SU-DHL-6 (cell line): ENCODE results near the gene HECTD4.

Experiments
- H2AFZ ChIP-seq: fragments of 200-600 bp; sonication (generic); 2 replicates; pipeline ENCODE4 v1.6.1; 2014; ENCODE audit warnings: low read depth, mild to moderate bottlenecking, moderate library complexity, mixed read lengths, antibody characterized with exemption, low read length; ENCODE audit not compliant: severe bottlenecking
- H3F3A ChIP-seq: fragments of 200-600 bp; shearing (Covaris generic); 2 replicates; pipeline ENCODE4 v1.6.0; 2016; ENCODE audit warnings: antibody characterized with exemption, mild to moderate bottlenecking; ENCODE audit not compliant: insufficient read depth
- H3K27ac ChIP-seq: fragments of 200-600 bp; sonication (generic); 2 replicates; pipeline ENCODE4 v1.5.1; 2016; ENCODE audit warnings: low read depth, mild to moderate bottlenecking, low read length, moderate library complexity, mixed read lengths
- H3K27me3 ChIP-seq: fragments of 200-600 bp; sonication (generic), shearing (Covaris generic); 2 replicates; pipeline ENCODE4 v1.6.0; 2014; ENCODE audit warnings: mild to moderate bottlenecking, low read length
- H3K36me3 ChIP-seq: fragments of 200-600 bp; sonication (generic); 2 replicates; pipeline ENCODE4 v1.6.1; 2014; ENCODE audit warnings: mild to moderate bottlenecking, low read length, mixed read lengths
- H3K4me2 ChIP-seq: fragments of 300-600, 200-600 bp; shearing (Covaris generic), sonication (generic); 2 replicates; pipeline ENCODE4 v1.6.0; 2014; ENCODE audit warnings: low read length, low read depth, mild to moderate bottlenecking; ENCODE audit not compliant: poor library complexity, severe bottlenecking
- H3K4me3 ChIP-seq: fragments of 200-600 bp; sonication (generic); 2 replicates; pipeline ENCODE4 v1.5.1; 2014; ENCODE audit warnings: antibody characterized with exemption, low read length, mild to moderate bottlenecking, mixed read lengths; ENCODE audit not compliant: insufficient read depth, poor library complexity, severe bottlenecking
- H3K79me2 ChIP-seq: fragments of 200-600 bp; sonication (generic); 2 replicates; pipeline ENCODE4 v1.6.1; 2014; ENCODE audit warnings: mild to moderate bottlenecking, low read length, moderate library complexity; ENCODE audit not compliant: insufficient read depth
- H3K9ac ChIP-seq: fragments of 200-600 bp; sonication (generic); 2 replicates; pipeline ENCODE4 v1.7.0; 2014; ENCODE audit warnings: mild to moderate bottlenecking, low read length
- H3K9me2 ChIP-seq: fragments of 200-600 bp; sonication (generic); replicated peaks from 2 replicates; pipeline ENCODE4 v1.6.1; 2014; ENCODE audit warnings: low read length; ENCODE audit not compliant: insufficient read depth
- H3K9me3 ChIP-seq: fragments of 200-600 bp; sonication (generic); 2 replicates; pipeline ENCODE4 v1.6.1; 2014; ENCODE audit warnings: low read length, mixed read lengths; ENCODE audit not compliant: insufficient read depth
- H4K20me1 ChIP-seq: fragments of 200-600 bp; sonication (generic); 2 replicates; pipeline ENCODE4 v1.6.1; 2014; ENCODE audit warnings: low read depth, mild to moderate bottlenecking, antibody characterized with exemption, low read length, moderate library complexity, mixed read lengths
- CTCF ChIP-seq: fragments of 200-600 bp; sonication (generic); IDR thresholded peaks from one replicate; pipeline ENCODE4 v1.5.1; 2017; ENCODE audit warnings: antibody characterized with exemption, mild to moderate bottlenecking, low read length, moderate library complexity; ENCODE audit not compliant: insufficient read depth, poor library complexity, severe bottlenecking
- EZH2phosphoT487 ChIP-seq: fragments of 200-600 bp; sonication (generic), shearing (Covaris generic); conservative IDR thresholded peaks from 2 replicates; pipeline ENCODE4 v1.6.1; 2018; ENCODE audit warnings: mild to moderate bottlenecking, antibody characterized with exemption, low read length, moderate library complexity, mixed read lengths

Gene HECTD4

GRCh38 chr12:112239020-112239419 is 143.2 kb downstream of the HECTD4 start:
- Histone ChIP-seq H3K27me3 (no peaks in the 10 kb centered on the region), H3K9ac (no peak overlapping the region), H3F3A (no peaks in the 10 kb centered on the region), H2AFZ (no peak overlapping the region), H3K9me3 (no peaks in the 10 kb centered on the region), H3K27ac (no peak overlapping the region), H3K79me2 (no peaks in the 10 kb centered on the region), H3K36me3 (peaks cover 5% of the 10 kb centered on the region; the same call in 1 of the 2 replicates), H3K4me3 (no peak overlapping the region), H3K4me2 (no peak overlapping the region), H3K9me2 (no peaks in the 10 kb centered on the region), H4K20me1 (no peaks in the 10 kb centered on the region)
- no peak for TF ChIP-seq CTCF
- TF ChIP-seq EZH2phosphoT487: no peak

GRCh38 chr12:112238441-112238840 is 143.8 kb downstream of the HECTD4 start:
- H3K79me2 ChIP-seq: no peaks in the 10 kb centered on the region
- no peaks in the 10 kb centered on the region for H3F3A ChIP-seq
- no peak overlapping the region for H3K27ac ChIP-seq
- H3K9ac ChIP-seq: no peak overlapping the region
- no peaks in the 10 kb centered on the region for H3K27me3 ChIP-seq
- H4K20me1 ChIP-seq: no peaks in the 10 kb centered on the region
- peaks cover 5% of the 10 kb centered on the region; the same call in 1 of the 2 replicates for H3K36me3 ChIP-seq
- H2AFZ ChIP-seq: no peak overlapping the region
- no peaks in the 10 kb centered on the region for H3K9me3 ChIP-seq
- H3K9me2 ChIP-seq: no peaks in the 10 kb centered on the region
- TF ChIP-seq CTCF: no peak
- TF ChIP-seq EZH2phosphoT487: no peak
- no peak overlapping the region for H3K4me2 ChIP-seq
- no peak overlapping the region for H3K4me3 ChIP-seq

GRCh38 chr12:112236786-112237185 is 145.4 kb downstream of the HECTD4 start:
- no peaks in the 10 kb centered on the region for H3K9me2 ChIP-seq
- H3K4me2 ChIP-seq: no peak overlapping the region
- H3K4me3 ChIP-seq: no peak overlapping the region
- H3K27ac ChIP-seq: no peak overlapping the region
- H4K20me1 ChIP-seq: no peaks in the 10 kb centered on the region
- H3K36me3 ChIP-seq: 0 out of 2 replicates have a peak, but pooled peaks cover 5% of the 10 kb centered on the region
- no peak overlapping the region for H3K9ac ChIP-seq
- no peaks in the 10 kb centered on the region for H3K79me2 ChIP-seq
- H2AFZ ChIP-seq: no peak overlapping the region
- no peaks in the 10 kb centered on the region for H3K9me3 ChIP-seq
- H3F3A ChIP-seq: no peaks in the 10 kb centered on the region
- no peaks in the 10 kb centered on the region for H3K27me3 ChIP-seq
- TF ChIP-seq EZH2phosphoT487 (no peak), CTCF (no peak)
